ENCODE data around the gene LMBR1.
"Not testable (repeated sequence)": the region's sequence is repeated elsewhere in the genome, so short reads cannot be mapped to it uniquely, and the experiment has no call there.

The LMBR1 gene

DNA sequence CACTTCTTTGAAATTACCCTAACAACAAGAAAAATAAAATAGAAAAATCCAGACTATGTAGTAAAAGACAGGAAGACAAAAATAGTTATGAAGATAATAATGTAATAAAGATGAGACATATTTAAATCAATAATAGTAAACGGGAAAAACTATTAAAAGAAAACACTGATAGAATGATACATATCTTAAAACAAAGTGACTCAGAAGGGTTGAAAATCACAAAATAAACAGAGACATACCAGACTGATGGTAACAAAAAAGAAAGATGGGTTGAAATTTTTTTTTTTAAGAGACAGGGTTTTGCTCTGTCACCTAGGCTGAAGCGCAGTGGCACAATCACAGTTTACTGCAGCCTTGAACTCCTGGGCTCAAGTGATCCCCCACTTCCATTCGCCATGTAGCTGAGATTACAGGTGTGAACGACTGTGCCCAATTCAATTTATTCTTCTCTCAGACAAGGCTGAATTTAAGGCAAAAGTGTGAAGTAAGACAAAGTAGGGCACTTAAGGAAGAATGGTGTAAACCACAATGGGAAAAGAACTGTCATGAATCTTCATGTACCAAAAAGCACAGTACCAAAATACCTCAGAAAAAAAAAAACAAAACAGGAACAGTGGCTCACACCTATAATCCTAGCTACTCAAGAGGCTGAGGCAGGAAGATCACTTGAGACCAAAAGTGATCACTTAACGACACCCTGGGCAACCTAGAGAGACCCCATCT lies 47.4 kb downstream of the LMBR1 start:
- Histone ChIP-seq H3K4me3 (ENCODE audit: low read depth, low read length) (no peak overlapping the region), H3K9me3 (ENCODE audit: control insufficient read depth, insufficient read depth, low read depth, low read length) (0 out of 2 replicates have a peak, but pooled peaks cover 2% of the 10 kb centered on the region), H3K27me3 (ENCODE audit: control insufficient read depth, insufficient read depth, low read length) (no peaks in the 10 kb centered on the region), H3K9ac (ENCODE audit: low read length) (no peak overlapping the region), H3K36me3 (ENCODE audit: control insufficient read depth, insufficient read depth, low read length) (no peaks in the 10 kb centered on the region), H3K4me1 (ENCODE audit: control insufficient read depth, insufficient read depth, low read length) (peaks cover 6% of the 10 kb centered on the region; the same call in 1 of the 2 replicates), H3K27ac (ENCODE audit: low read depth, low read length) (no peak overlapping the region)

- H3K27me3 ChIP-seq (ENCODE audit: control insufficient read depth, insufficient read depth, low read length); H3K4me3 ChIP-seq (ENCODE audit: low read depth, low read length); H3K9me3 ChIP-seq (ENCODE audit: control insufficient read depth, insufficient read depth, low read depth, low read length); H3K36me3 ChIP-seq (ENCODE audit: control insufficient read depth, insufficient read depth, low read length); H3K4me1 ChIP-seq (ENCODE audit: control insufficient read depth, insufficient read depth, low read length); H3K27ac ChIP-seq (ENCODE audit: low read depth, low read length); H3K9ac ChIP-seq (ENCODE audit: low read length): not testable (repeated sequence)
Observed at GRCh38 chr7:156843582-156843981, 49.4 kb downstream of the LMBR1 start.

DNA sequence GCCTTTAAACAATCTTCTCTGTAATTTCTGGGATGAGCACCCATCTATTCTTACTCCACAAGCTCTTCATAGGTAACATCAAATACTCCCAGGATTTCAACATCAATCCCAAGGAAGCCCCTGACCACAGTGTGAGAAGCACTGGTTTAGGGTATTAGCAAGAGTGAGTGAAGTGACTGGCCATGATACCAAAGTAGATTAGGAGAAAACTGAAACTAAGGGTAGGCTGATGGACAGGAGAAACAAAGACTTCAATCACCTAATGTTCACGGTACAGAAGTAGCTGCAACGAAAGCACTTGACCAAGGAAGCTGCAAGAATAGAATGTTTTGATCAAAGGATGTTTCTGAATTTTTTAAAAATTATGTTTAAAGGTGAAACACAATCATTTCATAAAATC lies 49.8 kb downstream of the LMBR1 start:
- Histone ChIP-seq H3K4me1 (ENCODE audit: control insufficient read depth, insufficient read depth, low read length) (peaks cover 6% of the 10 kb centered on the region; the same call in 1 of the 2 replicates), H3K9me3 (ENCODE audit: control insufficient read depth, insufficient read depth, low read depth, low read length) (no peaks in the 10 kb centered on the region), H3K27ac (ENCODE audit: low read depth, low read length) (no peak overlapping the region), H3K36me3 (ENCODE audit: control insufficient read depth, insufficient read depth, low read length) (no peaks in the 10 kb centered on the region), H3K27me3 (ENCODE audit: control insufficient read depth, insufficient read depth, low read length) (no peaks in the 10 kb centered on the region), H3K4me3 (ENCODE audit: low read depth, low read length) (no peak overlapping the region), H3K9ac (ENCODE audit: low read length) (no peak overlapping the region)

- no peak overlapping the region for H3K27ac ChIP-seq (ENCODE audit: low read depth, low read length)
- no peak overlapping the region for H3K9ac ChIP-seq (ENCODE audit: low read length)
Observed at GRCh38 chr7:156842740-156843140, 50.2 kb downstream of the LMBR1 start.

GRCh38 chr7:156842317-156842716 lies 50.7 kb downstream of the LMBR1 start:
- H3K4me3 ChIP-seq (ENCODE audit: low read depth, low read length), result no peak overlapping the region
- no peak overlapping the region for H3K27ac ChIP-seq (ENCODE audit: low read depth, low read length)
- no peaks in the 10 kb centered on the region for H3K9me3 ChIP-seq (ENCODE audit: control insufficient read depth, insufficient read depth, low read depth, low read length)
- no peaks in the 10 kb centered on the region for H3K27me3 ChIP-seq (ENCODE audit: control insufficient read depth, insufficient read depth, low read length)
- H3K9ac ChIP-seq (ENCODE audit: low read length), result no peak overlapping the region
- H3K4me1 ChIP-seq (ENCODE audit: control insufficient read depth, insufficient read depth, low read length), result peaks cover 6% of the 10 kb centered on the region; the same call in 1 of the 2 replicates
- H3K36me3 ChIP-seq (ENCODE audit: control insufficient read depth, insufficient read depth, low read length), result no peaks in the 10 kb centered on the region

More at GRCh38 chr7:156842740-156843140, 50.2 kb downstream of the LMBR1 start:
- Histone ChIP-seq H3K4me1 (ENCODE audit: control insufficient read depth, insufficient read depth, low read length) (peaks cover 6% of the 10 kb centered on the region; the same call in 1 of the 2 replicates), H3K9me3 (ENCODE audit: control insufficient read depth, insufficient read depth, low read depth, low read length) (no peaks in the 10 kb centered on the region), H3K36me3 (ENCODE audit: control insufficient read depth, insufficient read depth, low read length) (no peaks in the 10 kb centered on the region), H3K27me3 (ENCODE audit: control insufficient read depth, insufficient read depth, low read length) (no peaks in the 10 kb centered on the region), H3K4me3 (ENCODE audit: low read depth, low read length) (no peak overlapping the region)

GRCh38 chr7:156841497-156841896 lies 51.5 kb downstream of the LMBR1 start:
- Histone ChIP-seq H3K9me3 (ENCODE audit: control insufficient read depth, insufficient read depth, low read depth, low read length) (no peaks in the 10 kb centered on the region), H3K27me3 (ENCODE audit: control insufficient read depth, insufficient read depth, low read length) (no peaks in the 10 kb centered on the region), H3K27ac (ENCODE audit: low read depth, low read length) (no peak overlapping the region)

GRCh38 chr7:156840134-156840533 lies 52.8 kb downstream of the LMBR1 start:
- Histone ChIP-seq H3K27ac (ENCODE audit: low read depth, low read length) (no peak overlapping the region), H3K4me3 (ENCODE audit: low read depth, low read length) (no peak overlapping the region), H3K36me3 (ENCODE audit: control insufficient read depth, insufficient read depth, low read length) (0 out of 2 replicates have a peak, but pooled peaks cover 6% of the 10 kb centered on the region), H3K4me1 (ENCODE audit: control insufficient read depth, insufficient read depth, low read length) (peaks cover 6% of the 10 kb centered on the region; the same call in 1 of the 2 replicates), H3K9me3 (ENCODE audit: control insufficient read depth, insufficient read depth, low read depth, low read length) (no peaks in the 10 kb centered on the region), H3K9ac (ENCODE audit: low read length) (no peak overlapping the region), H3K27me3 (ENCODE audit: control insufficient read depth, insufficient read depth, low read length) (no peaks in the 10 kb centered on the region)

More at GRCh38 chr7:156841497-156841896, 51.5 kb downstream of the LMBR1 start:
- Histone ChIP-seq H3K4me1 (ENCODE audit: control insufficient read depth, insufficient read depth, low read length) (peaks cover 6% of the 10 kb centered on the region; the same call in 1 of the 2 replicates), H3K9ac (ENCODE audit: low read length) (no peak overlapping the region), H3K4me3 (ENCODE audit: low read depth, low read length) (no peak overlapping the region), H3K36me3 (ENCODE audit: control insufficient read depth, insufficient read depth, low read length) (0 out of 2 replicates have a peak, but pooled peaks cover 2% of the 10 kb centered on the region)

DNA sequence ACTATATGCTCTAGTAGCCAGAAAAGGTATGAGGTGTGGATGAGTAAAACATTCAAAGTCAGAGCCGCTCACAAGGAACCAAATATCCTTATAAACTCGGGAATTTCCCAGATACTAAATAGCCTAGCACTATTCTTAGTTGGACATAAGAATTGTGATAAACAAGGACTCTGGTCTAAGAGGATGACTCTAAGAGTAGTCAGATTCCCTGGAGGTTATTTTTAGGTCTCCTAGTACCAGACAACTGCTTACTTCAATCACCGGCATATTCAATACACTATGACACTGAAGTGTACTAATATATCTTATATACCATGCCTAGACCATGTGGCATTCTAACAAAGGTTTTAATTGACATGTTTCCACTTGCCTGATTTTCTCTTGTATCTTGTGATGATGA lies 56.5 kb downstream of the LMBR1 start:
- Histone ChIP-seq H3K4me1 (ENCODE audit: control insufficient read depth, insufficient read depth, low read length) (no peaks in the 10 kb centered on the region), H3K27ac (ENCODE audit: low read depth, low read length) (no peak overlapping the region), H3K9ac (ENCODE audit: low read length) (no peak overlapping the region), H3K4me3 (ENCODE audit: low read depth, low read length) (no peak overlapping the region), H3K36me3 (ENCODE audit: control insufficient read depth, insufficient read depth, low read length) (peaks cover 21% of the 10 kb centered on the region), H3K9me3 (ENCODE audit: control insufficient read depth, insufficient read depth, low read depth, low read length) (no peaks in the 10 kb centered on the region), H3K27me3 (ENCODE audit: control insufficient read depth, insufficient read depth, low read length) (no peaks in the 10 kb centered on the region)

- Histone ChIP-seq H3K9me3 (ENCODE audit: control insufficient read depth, insufficient read depth, low read depth, low read length) (no peaks in the 10 kb centered on the region), H3K4me1 (ENCODE audit: control insufficient read depth, insufficient read depth, low read length) (no peaks in the 10 kb centered on the region), H3K36me3 (ENCODE audit: control insufficient read depth, insufficient read depth, low read length) (peaks cover 21% of the 10 kb centered on the region), H3K4me3 (ENCODE audit: low read depth, low read length) (no peak overlapping the region), H3K9ac (ENCODE audit: low read length) (no peak overlapping the region), H3K27ac (ENCODE audit: low read depth, low read length) (no peak overlapping the region), H3K27me3 (ENCODE audit: control insufficient read depth, insufficient read depth, low read length) (no peaks in the 10 kb centered on the region)
Observed at GRCh38 chr7:156834462-156834861, 58.5 kb downstream of the LMBR1 start.

- Histone ChIP-seq H3K4me3 (ENCODE audit: low read depth, low read length) (no peak overlapping the region), H3K27me3 (ENCODE audit: control insufficient read depth, insufficient read depth, low read length) (no peaks in the 10 kb centered on the region), H3K36me3 (ENCODE audit: control insufficient read depth, insufficient read depth, low read length) (peaks cover 21% of the 10 kb centered on the region)
Observed at GRCh38 chr7:156833312-156833711, 59.7 kb downstream of the LMBR1 start.

GRCh38 chr7:156832195-156832877 lies 60.6 kb downstream of the LMBR1 start:
- peaks cover 21% of the 10 kb centered on the region for H3K36me3 ChIP-seq (ENCODE audit: control insufficient read depth, insufficient read depth, low read length)
- H3K27me3 ChIP-seq (ENCODE audit: control insufficient read depth, insufficient read depth, low read length), result no peaks in the 10 kb centered on the region
- H3K9me3 ChIP-seq (ENCODE audit: control insufficient read depth, insufficient read depth, low read depth, low read length), result no peaks in the 10 kb centered on the region
- H3K9ac ChIP-seq (ENCODE audit: low read length), result no peak overlapping the region
- H3K4me1 ChIP-seq (ENCODE audit: control insufficient read depth, insufficient read depth, low read length), result no peaks in the 10 kb centered on the region
- H3K4me3 ChIP-seq (ENCODE audit: low read depth, low read length), result no peak overlapping the region
- no peak overlapping the region for H3K27ac ChIP-seq (ENCODE audit: low read depth, low read length)

More at GRCh38 chr7:156833312-156833711, 59.7 kb downstream of the LMBR1 start:
- H3K4me1 ChIP-seq (ENCODE audit: control insufficient read depth, insufficient read depth, low read length), result no peaks in the 10 kb centered on the region
- no peak overlapping the region for H3K9ac ChIP-seq (ENCODE audit: low read length)
- H3K9me3 ChIP-seq (ENCODE audit: control insufficient read depth, insufficient read depth, low read depth, low read length), result no peaks in the 10 kb centered on the region
- H3K27ac ChIP-seq (ENCODE audit: low read depth, low read length), result no peak overlapping the region

Data from HUES6 (cell line).